Activated CD4-positive, CD25-positive, alpha-beta regulatory T cell (primary cell): ENCODE measurements around the gene UNG.
"Not testable (repeated sequence)": the region's sequence is repeated elsewhere in the genome, so short reads cannot be mapped to it uniquely, and the experiment has no call there.

Experiments used
- DNase-seq, 4 experiments: peaks; one replicate each; lab custom pipeline; 2025; lab: John Stamatoyannopoulos, UW

UNG gene

DNA sequence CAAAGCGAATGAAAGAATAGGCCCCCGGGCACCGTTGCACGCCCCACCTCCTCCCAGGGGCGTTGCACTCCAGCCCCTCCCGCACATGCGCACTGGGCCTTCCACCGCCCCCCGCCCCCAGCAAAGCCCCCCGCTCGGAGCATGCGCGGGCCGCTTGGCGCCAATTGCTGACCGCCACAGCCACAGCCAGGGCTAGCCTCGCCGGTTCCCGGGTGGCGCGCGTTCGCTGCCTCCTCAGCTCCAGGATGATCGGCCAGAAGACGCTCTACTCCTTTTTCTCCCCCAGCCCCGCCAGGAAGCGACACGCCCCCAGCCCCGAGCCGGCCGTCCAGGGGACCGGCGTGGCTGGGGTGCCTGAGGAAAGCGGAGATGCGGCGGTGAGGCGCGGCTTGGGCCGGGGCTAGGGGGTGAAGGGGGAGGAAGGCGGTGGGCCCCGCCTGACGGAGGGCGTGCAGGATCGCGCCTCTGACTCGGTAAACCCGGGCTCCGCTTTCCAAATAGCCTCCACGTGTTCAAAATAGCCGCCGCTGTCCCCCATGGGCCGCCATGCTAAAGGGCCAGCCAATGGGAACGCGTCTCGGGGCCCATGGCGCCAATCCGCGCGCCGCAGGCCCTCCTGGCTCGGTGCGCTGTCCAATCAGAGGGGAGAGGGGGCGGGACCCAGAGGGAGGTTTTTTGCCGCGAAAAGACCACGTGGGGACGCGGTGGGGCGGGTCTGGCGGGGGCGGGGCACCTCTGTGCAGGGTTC is at the start of gene UNG:
UNG (plus strand) TSS at position 163 of the 748 bp plus-strand sequence; CDS start at position 246, 83 bp downstream.
- DNase-seq: peak; percentile 94 to 96 (median 96)

GRCh38 chr12:109048706-109049105 is 48.7 kb upstream of the UNG start:
- DNase-seq: not testable (repeated sequence)

- DNase-seq: not testable (repeated sequence)
These were observed 47.6 kb upstream of the UNG start for GRCh38 chr12:109049794-109050193.

GRCh38 chr12:109052097-109052413 is 45.3 kb upstream of the UNG start:
- DNase-seq: no peak

GRCh38 chr12:109052414-109053323 is 44.7 kb upstream of the UNG start, which contains the start of gene USP30:
USP30 (plus strand) TSS chr12:109052576; CDS start chr12:109052679, 103 bp downstream.
- DNase-seq: peak; percentile 64 to 71 (median 68)

- DNase-seq: no peak
These were observed 43.8 kb upstream of the UNG start for GRCh38 chr12:109053382-109054123.

DNA sequence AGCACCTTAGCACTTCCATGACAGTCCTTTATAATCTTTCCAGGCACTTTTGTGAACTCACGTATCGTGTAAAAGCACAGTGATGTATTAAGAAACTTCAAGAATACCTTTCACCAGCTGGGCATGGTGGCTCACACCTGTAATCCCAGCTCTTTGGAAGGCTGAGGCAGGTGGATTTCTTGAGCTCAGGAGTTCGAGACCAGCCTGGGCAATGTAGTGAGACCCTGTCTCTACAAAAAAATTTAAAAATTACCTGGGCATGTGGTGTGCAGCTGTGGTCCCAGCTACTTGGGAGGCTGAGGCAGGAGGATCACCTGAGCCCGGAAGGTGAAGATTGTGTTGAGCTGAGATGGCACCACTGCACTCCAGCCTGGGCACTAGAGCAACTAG is 43.3 kb upstream of the UNG start:
- DNase-seq: not testable (repeated sequence)

GRCh38 chr12:109054520-109054919 is 42.9 kb upstream of the UNG start:
- DNase-seq: no peak

DNA sequence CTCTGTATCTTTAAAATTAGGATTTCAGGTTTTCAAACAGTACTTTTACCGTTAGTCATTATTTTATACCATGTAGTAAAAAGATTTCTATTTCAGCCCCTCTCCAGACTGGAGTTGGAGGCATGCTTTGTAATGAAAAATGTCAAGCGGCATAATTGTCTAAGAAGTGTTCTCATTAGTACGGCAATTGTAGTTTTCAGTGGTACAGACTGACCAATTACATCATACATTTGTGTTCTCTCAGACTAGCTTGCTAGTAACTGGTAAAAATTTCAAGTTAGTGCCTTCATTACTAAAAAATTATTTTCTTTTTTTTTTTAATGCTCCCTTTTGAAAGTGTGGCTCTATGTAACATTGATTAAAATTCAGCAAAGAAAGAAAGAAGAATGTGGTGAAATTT is 40.5 kb upstream of the UNG start:
- DNase-seq: no peak

GRCh38 chr12:109057376-109057775 is 40.0 kb upstream of the UNG start:
- no peak for DNase-seq

DNA sequence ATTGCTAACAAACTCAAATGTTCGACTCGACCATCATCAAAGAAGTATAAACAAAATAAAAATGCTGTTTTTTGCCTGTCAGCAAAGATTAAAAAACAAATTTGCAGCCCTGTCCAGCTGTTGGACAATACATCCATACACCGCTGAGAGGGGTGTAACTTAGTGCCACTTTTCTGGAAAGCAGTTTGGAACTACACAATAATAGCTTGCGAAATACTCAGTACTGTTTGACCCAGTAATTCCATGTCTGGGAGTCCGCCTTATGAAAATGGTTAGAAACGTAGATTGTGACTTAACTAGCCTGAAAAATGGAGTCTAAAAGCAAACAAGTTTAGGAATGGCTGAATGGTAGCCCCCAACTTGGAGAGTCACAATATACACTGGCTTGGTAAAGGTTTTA is 38.6 kb upstream of the UNG start:
- DNase-seq: no peak

GRCh38 chr12:109064143-109064542 is 33.3 kb upstream of the UNG start:
- no peak for DNase-seq

GRCh38 chr12:109065154-109065852 is 32.1 kb upstream of the UNG start:
- no peak for DNase-seq

- no peak for DNase-seq
These were observed 31.6 kb upstream of the UNG start for GRCh38 chr12:109065853-109066193.

DNA sequence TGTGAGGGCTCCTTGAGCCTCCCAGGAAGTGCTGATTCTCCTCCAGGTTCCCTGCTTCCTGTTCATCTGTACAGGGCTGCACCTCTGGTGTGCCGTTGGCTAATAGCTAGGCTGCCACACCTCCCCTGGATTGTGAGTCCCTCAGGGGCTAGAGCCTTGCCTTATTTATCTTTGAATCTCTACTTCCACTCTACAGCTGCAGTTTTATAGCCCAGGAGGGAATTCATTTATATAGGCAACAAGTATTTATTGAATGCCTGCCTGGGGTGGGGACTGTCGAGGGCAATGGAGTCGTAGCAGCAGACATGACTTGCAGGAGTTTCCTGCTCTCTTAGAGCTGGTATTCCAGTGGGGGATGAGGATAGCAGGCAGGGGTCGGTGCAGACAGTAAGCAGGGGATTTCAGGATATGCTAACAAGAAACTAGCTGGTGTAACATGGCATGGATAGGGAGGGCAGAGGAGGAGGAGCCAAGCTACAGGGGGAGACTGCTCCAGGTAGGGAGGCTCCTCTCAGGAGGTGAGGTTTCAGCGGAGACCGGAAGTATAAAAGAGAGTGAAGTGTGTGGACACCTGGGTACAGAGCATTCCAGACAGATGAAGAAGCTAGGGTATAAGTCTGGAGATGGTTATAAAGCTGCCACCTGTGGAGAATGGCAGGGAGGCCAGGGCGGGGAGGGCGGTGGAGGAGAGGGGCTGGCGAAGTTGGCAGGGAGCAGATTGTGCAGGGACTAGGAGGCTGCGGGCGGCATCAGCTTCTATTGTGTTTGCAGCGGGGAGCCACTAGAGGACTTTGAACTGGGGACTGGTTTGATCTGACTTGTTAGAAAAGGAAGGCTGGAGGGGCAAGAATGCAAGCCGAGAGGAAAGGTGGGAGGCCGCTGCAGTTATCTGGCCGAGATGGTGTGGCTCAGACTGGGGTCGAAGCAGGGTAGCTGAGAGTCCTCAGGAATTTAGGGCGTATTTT is 27.8 kb upstream of the UNG start:
- DNase-seq: no peak

- DNase-seq: no peak
These were observed 22.5 kb upstream of the UNG start for GRCh38 chr12:109074866-109075265.

DNA sequence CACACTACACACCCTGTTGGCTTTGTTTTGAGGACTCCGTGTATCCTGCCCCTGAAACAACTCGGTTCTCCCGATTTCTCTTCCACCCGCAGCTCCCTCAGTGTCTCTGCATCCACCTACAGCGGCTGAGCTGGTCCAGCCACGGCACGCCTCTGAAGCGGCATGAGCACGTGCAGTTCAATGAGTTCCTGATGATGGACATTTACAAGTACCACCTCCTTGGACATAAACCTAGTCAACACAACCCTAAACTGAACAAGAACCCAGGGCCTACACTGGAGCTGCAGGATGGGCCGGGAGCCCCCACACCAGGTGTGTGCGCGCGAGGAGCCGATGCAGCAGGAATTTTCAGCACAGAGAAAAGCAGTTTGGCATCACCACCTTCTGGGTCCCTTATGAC is 14.6 kb upstream of the UNG start:
- DNase-seq: no peak

DNA sequence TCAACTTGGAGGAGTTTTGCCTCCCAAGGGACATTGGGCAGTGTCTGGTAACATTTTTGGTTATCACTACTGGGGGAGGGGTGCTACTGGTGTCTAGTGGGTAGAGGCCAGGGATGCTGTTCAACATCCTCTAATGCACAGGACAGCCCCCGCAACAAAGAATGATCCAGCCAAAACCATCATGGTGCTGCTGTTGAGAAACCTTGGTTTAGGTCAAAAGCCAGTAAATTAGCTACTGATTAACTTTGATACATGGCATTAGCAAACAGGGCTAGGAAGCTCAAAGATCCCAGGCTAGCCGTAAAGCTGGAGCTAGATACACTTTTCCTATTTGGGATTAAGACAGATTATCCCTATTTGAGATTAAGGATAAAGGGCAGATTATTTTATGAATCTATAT is 13.0 kb upstream of the UNG start:
- DNase-seq: no peak

DNA sequence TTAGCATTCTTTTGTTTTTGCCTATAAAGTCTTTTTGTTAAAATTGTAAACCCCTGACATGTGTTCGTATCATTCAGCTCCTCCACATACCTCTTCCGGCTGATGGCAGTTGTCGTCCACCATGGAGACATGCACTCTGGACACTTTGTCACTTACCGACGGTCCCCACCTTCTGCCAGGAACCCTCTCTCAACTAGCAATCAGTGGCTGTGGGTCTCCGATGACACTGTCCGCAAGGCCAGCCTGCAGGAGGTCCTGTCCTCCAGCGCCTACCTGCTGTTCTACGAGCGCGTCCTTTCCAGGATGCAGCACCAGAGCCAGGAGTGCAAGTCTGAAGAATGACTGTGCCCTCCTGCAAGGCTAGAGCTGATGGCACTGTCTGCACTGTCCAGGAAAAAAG is 11.8 kb upstream of the UNG start:
- DNase-seq: no peak

GRCh38 chr12:109087250-109087649 is 10.1 kb upstream of the UNG start:
- DNase-seq: no peak

DNA sequence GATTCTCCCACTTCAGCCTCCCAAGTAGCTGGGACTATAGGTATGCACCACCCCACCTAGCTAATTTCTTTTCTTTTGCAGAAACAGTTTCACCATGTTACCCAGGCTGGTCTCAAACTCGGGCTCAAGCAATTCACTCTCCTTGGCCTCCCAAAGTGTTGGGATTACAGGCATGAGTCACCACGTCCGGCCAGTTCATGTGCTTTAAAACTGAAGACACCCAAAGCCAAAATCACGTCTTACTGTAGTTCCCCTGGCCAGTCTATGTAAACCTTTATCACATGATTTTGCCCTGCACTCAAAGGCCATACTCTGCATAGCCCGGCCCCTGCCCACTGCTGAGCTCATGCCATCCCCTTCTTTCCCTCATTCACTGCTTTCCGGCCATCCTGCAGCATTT is 8.6 kb upstream of the UNG start:
- no peak for DNase-seq
